Measurements from ENCODE around the gene PLPP6.

- TF ChIP-seq CTCF (IDR thresholded peaks at IDR 0.05) (no peak), FOXP1 (CRISPR knock-in tag; IDR thresholded peaks at IDR 0.05; ENCODE audit: borderline replicate concordance) (no peak), E2F5 (CRISPR knock-in tag; IDR thresholded peaks at IDR 0.05) (no peak), ESRRA (CRISPR knock-in tag; IDR thresholded peaks at IDR 0.05; ENCODE audit: borderline replicate concordance) (no peak), NFYB (CRISPR knock-in tag; conservative IDR thresholded peaks at IDR 0.05; ENCODE audit: low read depth) (no peak), E2F1 (CRISPR knock-in tag; IDR thresholded peaks at IDR 0.05) (no peak), HMGXB4 (CRISPR knock-in tag; IDR thresholded peaks at IDR 0.05) (no peak), TEAD4 (CRISPR knock-in tag; IDR thresholded peaks at IDR 0.05) (no peak)
These were observed 8.0 kb upstream of the PLPP6 start for GRCh38 chr9:4654084-4654483.
